OCI-M2 (cell line): ENCODE results near the gene HSD11B1L.
A peak's percentile ranks its signal among the peaks of the same experiment; 100 is the strongest.
"Not testable (repeated sequence)": the region's sequence is repeated elsewhere in the genome, so short reads cannot be mapped to it uniquely, and the experiment has no call there.

ENCODE experiments used
- DNase-seq: peaks from one replicate; lab custom pipeline; 2025; ENCODE audit not compliant: unreplicated experiment; lab: John Stamatoyannopoulos, UW

The HSD11B1L gene

DNA sequence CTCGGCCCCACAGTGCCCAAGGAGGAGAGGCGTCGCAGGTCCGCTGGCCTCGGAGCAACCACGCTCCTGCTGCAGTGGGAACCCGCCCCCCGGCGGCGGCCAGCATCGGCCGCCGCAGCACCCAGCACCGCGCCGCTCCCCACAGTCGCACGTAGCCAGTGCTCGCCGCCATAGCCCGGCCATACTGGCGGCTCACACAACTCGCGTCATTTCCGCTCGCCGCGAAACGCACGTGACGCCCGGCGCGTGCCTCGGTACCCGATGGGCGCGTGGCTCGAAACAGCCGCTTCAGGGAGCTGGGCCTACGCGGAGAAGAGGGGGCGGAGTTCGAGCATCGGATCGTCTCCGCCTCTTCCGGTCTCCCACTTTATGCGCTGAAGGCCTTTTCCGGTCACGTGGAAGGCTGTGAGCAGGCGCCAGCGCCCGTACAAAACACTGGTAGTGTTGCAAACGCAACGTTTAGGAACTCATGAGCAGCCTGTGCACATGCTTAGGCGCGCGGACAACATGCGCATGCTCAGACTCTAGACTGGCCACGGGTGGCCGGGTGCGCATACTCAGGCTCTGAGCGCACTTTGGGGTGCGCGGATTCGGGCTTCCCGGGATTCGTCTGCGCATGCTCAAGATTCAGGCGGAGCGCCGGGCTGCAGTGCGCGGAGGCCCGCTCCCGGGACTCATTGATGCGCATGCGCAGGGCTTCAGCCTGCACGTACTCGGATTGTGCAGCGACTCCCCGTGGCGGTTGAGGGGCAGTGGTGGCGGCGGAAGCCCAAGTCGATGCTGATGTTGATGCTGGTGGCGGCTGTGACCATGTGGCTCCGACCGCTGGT, 39.3 kb downstream of the HSD11B1L start, which contains the start of the genes CATSPERD and LONP1:
Gene CATSPERD (plus strand): TSS at position 677 of the 830 bp plus-strand sequence. CDS start 101 bp downstream, at position 778.
Gene LONP1 (minus strand): TSS at position 186 of the 830 bp plus-strand sequence. CDS start 14 bp downstream, at position 172.
- peak; percentile 75 for DNase-seq

GRCh38 chr19:5727453-5728050, 46.7 kb downstream of the HSD11B1L start:
- DNase-seq, result no peak

- DNase-seq, result not testable (repeated sequence)
Measured at GRCh38 chr19:5733172-5733571, 52.3 kb downstream of the HSD11B1L start.
